HepG2 (cell line): ENCODE data around the gene FHIT. TPM values are rescaled to one million over a fixed set of nuclear protein-coding genes. Genes with fewer than 3 reads are reported as not detected.

Experiments
- CBFB ChIP-seq: sonication (generic); formaldehyde crosslinking; IDR thresholded peaks from 2 replicates; pipeline ENCODE4 v1.4.0; 2020; ENCODE audit warnings: missing genetic modification reagents
- DNMT1 ChIP-seq: sonication (generic); formaldehyde crosslinking; IDR thresholded peaks from 2 replicates; pipeline ENCODE4 v1.5.1; 2020; ENCODE audit warnings: mild to moderate bottlenecking, missing genetic modification reagents
- ETV6 ChIP-seq: sonication (generic); formaldehyde crosslinking; conservative IDR thresholded peaks from 2 replicates; pipeline ENCODE4 v1.4.0; 2020; ENCODE audit warnings: missing genetic modification reagents
- IKZF1 ChIP-seq: fragments of 450-650 bp; IDR thresholded peaks from 2 replicates; pipeline ENCODE4 v1.7.1; 2016
- NFYC ChIP-seq: IDR thresholded peaks from 2 replicates; pipeline ENCODE4 v1.6.1; 2016; ENCODE audit warnings: missing genetic modification reagents, missing compliant biosample characterization
- PITX1 ChIP-seq: sonication (generic); formaldehyde crosslinking; IDR thresholded peaks from 2 replicates; pipeline ENCODE4 v1.5.1; 2020; ENCODE audit warnings: mild to moderate bottlenecking, missing genetic modification reagents
- SP2 ChIP-seq: sonication (generic); formaldehyde crosslinking; IDR thresholded peaks from 2 replicates; pipeline ENCODE4 v1.5.1; 2020; ENCODE audit warnings: mild to moderate bottlenecking, missing genetic modification reagents
- TBX3 ChIP-seq: fragments of 450-650 bp; IDR thresholded peaks from 2 replicates; pipeline ENCODE4 v1.6.1; 2017; ENCODE audit warnings: antibody characterized with exemption, mild to moderate bottlenecking, inconsistent platforms, borderline replicate concordance
- ZEB1 ChIP-seq: IDR thresholded peaks from 2 replicates; pipeline ENCODE4 v1.6.1; 2012; ENCODE audit warnings: mild to moderate bottlenecking, low read depth, inconsistent platforms; ENCODE audit not compliant: insufficient replicate concordance
- ZNF354B ChIP-seq: sonication (generic); formaldehyde crosslinking; IDR thresholded peaks from 2 replicates; pipeline ENCODE4 v1.8.0; 2022; ENCODE audit warnings: mild to moderate bottlenecking, missing genetic modification reagents
- ZNF460 ChIP-seq: sonication (generic); formaldehyde crosslinking; IDR thresholded peaks from 2 replicates; pipeline ENCODE4 v1.5.1; 2020; ENCODE audit warnings: missing genetic modification reagents, mild to moderate bottlenecking, borderline replicate concordance
- ZNF615 ChIP-seq: sonication (generic); formaldehyde crosslinking; IDR thresholded peaks from 2 replicates; pipeline ENCODE4 v1.5.0; 2020; ENCODE audit warnings: mild to moderate bottlenecking, missing genetic modification reagents, borderline replicate concordance
- polyA plus RNA-seq, 8 experiments: library from polyadenylated mRNA; depleted of rRNA in 3 of 8; stranded (reverse) in 7 of 8; unstranded in 1 of 8; fragments of >200 nt; fragmentation: Illumina TruSeq in 4 of 8; extraction: Trizol in 4 of 8; gene quantifications; 2 replicates each; pipeline versions ENCODE4 v1.2.1 to v1.2.3, GENCODE V29; 2011 to 2016; ENCODE audit warnings: low read depth in 4 of 8, missing spikeins in 1 of 8, mixed read lengths in 1 of 8; ENCODE audit not compliant: insufficient read depth in 1 of 8
- total RNA-seq, 5 experiments: library from RNA; depleted of rRNA; stranded (reverse); fragments of >200 nt; fragmentation: Illumina TruSeq; extraction: Trizol; gene quantifications; 2 replicates each; pipeline ENCODE4 v1.2.3, GENCODE V29; 2016; ENCODE audit warnings: low read depth in 1 of 5
- TF ChIP-seq, protein P1 (sequence below): sonication (generic); formaldehyde crosslinking; IDR thresholded peaks from 2 replicates; pipeline ENCODE4 v1.5.1; 2020; ENCODE audit warnings: mild to moderate bottlenecking, missing genetic modification reagents
- TF ChIP-seq, protein P2 (sequence below): sonication (generic); formaldehyde crosslinking; IDR thresholded peaks from 2 replicates; pipeline ENCODE4 v1.8.0; 2022; ENCODE audit warnings: mild to moderate bottlenecking, missing genetic modification reagents, moderate library complexity
- TF ChIP-seq, protein P3 (sequence below): fragments of 450-650 bp; IDR thresholded peaks from 2 replicates; pipeline ENCODE4 v1.6.1; 2017; ENCODE audit warnings: mild to moderate bottlenecking
- TF ChIP-seq, protein P4 (sequence below): sonication (generic); formaldehyde crosslinking; IDR thresholded peaks from 2 replicates; pipeline ENCODE4 v1.5.0; 2020; ENCODE audit warnings: mild to moderate bottlenecking, missing genetic modification reagents
- TF ChIP-seq, protein P5 (sequence below): sonication (generic); formaldehyde crosslinking; IDR thresholded peaks from 2 replicates; pipeline ENCODE4 v1.5.0; 2020; ENCODE audit warnings: mild to moderate bottlenecking, missing genetic modification reagents, borderline replicate concordance

The FHIT gene
- total and polyA plus RNA-seq, 2 of the 13 experiments (the other 11 are each of a cell fraction or from before 2014, with no cell fraction given): 4.0 to 4.6 TPM

DNA sequence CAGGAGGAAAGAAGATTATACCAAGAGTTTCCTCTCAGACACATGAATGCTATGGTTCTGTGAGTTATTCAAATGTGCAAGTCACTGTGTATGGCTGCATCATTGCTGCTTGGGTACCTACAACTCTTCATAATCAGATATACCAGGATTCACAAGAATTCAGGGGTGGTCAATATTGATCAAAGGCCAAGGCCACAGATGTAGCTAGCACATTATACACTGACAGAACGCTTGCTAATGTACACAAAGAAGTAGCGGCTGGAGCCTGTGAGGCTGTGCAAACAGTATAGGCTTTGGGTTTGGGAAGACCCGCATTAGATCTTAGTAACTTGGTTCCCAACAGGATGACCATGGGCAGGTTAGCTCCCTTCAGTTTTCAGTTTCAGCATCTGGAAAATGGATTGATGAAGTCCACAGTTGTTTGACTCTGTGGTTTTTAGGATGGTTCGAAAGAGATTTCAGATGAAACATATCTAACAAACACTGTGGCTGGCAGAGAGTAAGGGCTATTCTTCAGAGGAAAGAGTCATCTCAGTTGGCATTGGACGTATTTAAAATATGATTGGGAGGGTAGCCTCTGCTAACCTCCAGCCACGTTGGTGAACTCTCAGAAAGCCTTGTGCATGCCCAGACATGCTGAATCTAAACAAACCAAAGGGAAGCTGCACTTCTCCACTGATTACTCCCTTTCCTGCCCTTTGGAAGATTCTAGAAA, 1452.7 kb downstream of the FHIT start (continued):
- TF ChIP-seq ETV6 (no peak), ZEB1 (no peak), ZNF354B (CRISPR knock-in tag) (no peak), ZNF615 (CRISPR knock-in tag) (no peak), ZNF460 (CRISPR knock-in tag) (no peak), SP2 (CRISPR knock-in tag) (no peak), TBX3 (peak; percentile 85; the same call in 1 of the 2 replicates), NFYC (no peak), CBFB (CRISPR knock-in tag) (no peak), DNMT1 (CRISPR knock-in tag) (no peak), IKZF1 (no peak), PITX1 (CRISPR knock-in tag) (peak; percentile 79)
- TF ChIP-seq, protein P1, sequence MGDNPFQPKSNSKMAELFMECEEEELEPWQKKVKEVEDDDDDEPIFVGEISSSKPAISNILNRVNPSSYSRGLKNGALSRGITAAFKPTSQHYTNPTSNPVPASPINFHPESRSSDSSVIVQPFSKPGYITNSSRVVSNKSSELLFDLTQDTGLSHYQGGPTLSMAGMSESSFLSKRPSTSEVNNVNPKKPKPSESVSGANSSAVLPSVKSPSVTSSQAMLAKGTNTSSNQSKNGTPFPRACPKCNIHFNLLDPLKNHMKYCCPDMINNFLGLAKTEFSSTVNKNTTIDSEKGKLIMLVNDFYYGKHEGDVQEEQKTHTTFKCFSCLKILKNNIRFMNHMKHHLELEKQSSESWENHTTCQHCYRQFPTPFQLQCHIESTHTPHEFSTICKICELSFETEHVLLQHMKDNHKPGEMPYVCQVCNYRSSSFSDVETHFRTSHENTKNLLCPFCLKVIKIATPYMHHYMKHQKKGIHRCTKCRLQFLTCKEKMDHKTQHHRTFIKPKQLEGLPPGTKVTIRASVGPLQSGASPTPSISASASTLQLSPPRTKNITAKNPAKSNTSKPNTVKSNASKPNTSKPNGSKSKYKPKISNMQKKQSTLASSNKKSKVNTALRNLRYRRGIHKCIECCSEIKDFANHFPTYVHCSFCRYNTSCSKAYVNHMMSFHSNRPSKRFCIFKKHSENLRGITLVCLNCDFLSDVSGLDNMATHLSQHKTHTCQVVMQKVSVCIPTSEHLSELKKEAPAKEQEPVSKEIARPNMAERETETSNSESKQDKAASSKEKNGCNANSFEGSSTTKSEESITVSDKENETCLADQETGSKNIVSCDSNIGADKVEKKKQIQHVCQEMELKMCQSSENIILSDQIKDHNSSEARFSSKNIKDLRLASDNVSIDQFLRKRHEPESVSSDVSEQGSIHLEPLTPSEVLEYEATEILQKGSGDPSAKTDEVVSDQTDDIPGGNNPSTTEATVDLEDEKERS: 0 out of 2 replicates have a peak, but pooled peaks have one; percentile 18
- TF ChIP-seq, protein P2, sequence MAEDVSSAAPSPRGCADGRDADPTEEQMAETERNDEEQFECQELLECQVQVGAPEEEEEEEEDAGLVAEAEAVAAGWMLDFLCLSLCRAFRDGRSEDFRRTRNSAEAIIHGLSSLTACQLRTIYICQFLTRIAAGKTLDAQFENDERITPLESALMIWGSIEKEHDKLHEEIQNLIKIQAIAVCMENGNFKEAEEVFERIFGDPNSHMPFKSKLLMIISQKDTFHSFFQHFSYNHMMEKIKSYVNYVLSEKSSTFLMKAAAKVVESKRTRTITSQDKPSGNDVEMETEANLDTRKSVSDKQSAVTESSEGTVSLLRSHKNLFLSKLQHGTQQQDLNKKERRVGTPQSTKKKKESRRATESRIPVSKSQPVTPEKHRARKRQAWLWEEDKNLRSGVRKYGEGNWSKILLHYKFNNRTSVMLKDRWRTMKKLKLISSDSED: no peak
- TF ChIP-seq, protein P3, sequence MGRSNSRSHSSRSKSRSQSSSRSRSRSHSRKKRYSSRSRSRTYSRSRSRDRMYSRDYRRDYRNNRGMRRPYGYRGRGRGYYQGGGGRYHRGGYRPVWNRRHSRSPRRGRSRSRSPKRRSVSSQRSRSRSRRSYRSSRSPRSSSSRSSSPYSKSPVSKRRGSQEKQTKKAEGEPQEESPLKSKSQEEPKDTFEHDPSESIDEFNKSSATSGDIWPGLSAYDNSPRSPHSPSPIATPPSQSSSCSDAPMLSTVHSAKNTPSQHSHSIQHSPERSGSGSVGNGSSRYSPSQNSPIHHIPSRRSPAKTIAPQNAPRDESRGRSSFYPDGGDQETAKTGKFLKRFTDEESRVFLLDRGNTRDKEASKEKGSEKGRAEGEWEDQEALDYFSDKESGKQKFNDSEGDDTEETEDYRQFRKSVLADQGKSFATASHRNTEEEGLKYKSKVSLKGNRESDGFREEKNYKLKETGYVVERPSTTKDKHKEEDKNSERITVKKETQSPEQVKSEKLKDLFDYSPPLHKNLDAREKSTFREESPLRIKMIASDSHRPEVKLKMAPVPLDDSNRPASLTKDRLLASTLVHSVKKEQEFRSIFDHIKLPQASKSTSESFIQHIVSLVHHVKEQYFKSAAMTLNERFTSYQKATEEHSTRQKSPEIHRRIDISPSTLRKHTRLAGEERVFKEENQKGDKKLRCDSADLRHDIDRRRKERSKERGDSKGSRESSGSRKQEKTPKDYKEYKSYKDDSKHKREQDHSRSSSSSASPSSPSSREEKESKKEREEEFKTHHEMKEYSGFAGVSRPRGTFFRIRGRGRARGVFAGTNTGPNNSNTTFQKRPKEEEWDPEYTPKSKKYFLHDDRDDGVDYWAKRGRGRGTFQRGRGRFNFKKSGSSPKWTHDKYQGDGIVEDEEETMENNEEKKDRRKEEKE: no peak
- TF ChIP-seq, protein P4, sequence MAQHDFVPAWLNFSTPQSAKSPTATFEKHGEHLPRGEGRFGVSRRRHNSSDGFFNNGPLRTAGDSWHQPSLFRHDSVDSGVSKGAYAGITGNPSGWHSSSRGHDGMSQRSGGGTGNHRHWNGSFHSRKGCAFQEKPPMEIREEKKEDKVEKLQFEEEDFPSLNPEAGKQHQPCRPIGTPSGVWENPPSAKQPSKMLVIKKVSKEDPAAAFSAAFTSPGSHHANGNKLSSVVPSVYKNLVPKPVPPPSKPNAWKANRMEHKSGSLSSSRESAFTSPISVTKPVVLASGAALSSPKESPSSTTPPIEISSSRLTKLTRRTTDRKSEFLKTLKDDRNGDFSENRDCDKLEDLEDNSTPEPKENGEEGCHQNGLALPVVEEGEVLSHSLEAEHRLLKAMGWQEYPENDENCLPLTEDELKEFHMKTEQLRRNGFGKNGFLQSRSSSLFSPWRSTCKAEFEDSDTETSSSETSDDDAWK (CRISPR knock-in tag): no peak
- TF ChIP-seq, protein P5, sequence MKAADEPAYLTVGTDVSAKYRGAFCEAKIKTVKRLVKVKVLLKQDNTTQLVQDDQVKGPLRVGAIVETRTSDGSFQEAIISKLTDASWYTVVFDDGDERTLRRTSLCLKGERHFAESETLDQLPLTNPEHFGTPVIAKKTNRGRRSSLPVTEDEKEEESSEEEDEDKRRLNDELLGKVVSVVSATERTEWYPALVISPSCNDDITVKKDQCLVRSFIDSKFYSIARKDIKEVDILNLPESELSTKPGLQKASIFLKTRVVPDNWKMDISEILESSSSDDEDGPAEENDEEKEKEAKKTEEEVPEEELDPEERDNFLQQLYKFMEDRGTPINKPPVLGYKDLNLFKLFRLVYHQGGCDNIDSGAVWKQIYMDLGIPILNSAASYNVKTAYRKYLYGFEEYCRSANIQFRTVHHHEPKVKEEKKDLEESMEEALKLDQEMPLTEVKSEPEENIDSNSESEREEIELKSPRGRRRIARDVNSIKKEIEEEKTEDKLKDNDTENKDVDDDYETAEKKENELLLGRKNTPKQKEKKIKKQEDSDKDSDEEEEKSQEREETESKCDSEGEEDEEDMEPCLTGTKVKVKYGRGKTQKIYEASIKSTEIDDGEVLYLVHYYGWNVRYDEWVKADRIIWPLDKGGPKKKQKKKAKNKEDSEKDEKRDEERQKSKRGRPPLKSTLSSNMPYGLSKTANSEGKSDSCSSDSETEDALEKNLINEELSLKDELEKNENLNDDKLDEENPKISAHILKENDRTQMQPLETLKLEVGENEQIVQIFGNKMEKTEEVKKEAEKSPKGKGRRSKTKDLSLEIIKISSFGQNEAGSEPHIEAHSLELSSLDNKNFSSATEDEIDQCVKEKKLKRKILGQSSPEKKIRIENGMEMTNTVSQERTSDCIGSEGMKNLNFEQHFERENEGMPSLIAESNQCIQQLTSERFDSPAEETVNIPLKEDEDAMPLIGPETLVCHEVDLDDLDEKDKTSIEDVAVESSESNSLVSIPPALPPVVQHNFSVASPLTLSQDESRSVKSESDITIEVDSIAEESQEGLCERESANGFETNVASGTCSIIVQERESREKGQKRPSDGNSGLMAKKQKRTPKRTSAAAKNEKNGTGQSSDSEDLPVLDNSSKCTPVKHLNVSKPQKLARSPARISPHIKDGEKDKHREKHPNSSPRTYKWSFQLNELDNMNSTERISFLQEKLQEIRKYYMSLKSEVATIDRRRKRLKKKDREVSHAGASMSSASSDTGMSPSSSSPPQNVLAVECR (CRISPR knock-in tag): no peak; the same call in 1 of the 2 replicates
